Testis (tissue), 2 donors: ENCODE results near the gene MRPS27.

ENCODE experiments used
- POLR2A ChIP-seq: fragments of 450-650 bp; IDR thresholded peaks from one replicate; pipeline ENCODE4 v1.6.1; 2017; ENCODE audit warnings: antibody characterized with exemption, mild to moderate bottlenecking, moderate library complexity
- TF ChIP-seq, protein P1 (sequence below), 3 experiments: fragments of 450-650 bp in 2 of 3; fragments of 200-600 bp in 1 of 3; sonication (generic) in 1 of 3; IDR thresholded peaks; one replicate each; pipeline ENCODE4 v1.5.1; 2016 to 2019; ENCODE audit warnings: antibody characterized with exemption in 3 of 3, mild to moderate bottlenecking in 2 of 3, moderate library complexity in 1 of 3

DNA sequence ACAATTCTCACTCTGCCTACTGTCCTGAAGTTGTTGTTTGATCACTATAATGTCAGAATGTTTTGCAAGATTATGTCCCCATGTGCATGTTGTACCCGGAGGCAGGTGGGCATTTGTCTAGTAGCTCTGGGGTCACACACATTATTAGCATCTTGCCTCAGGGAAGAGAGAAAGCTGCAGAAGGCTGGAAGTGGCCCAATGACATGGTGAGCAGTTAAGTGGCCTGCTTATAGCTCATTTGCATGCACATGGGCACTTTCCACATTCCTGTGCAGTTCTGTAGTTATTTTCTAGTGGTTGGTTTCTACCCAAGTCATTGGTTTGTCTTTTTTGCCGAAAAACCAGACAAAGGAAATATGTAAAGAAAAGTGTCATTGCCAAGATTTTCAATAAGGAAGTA, 131.9 kb downstream of the MRPS27 start:
- TF ChIP-seq, protein P1, sequence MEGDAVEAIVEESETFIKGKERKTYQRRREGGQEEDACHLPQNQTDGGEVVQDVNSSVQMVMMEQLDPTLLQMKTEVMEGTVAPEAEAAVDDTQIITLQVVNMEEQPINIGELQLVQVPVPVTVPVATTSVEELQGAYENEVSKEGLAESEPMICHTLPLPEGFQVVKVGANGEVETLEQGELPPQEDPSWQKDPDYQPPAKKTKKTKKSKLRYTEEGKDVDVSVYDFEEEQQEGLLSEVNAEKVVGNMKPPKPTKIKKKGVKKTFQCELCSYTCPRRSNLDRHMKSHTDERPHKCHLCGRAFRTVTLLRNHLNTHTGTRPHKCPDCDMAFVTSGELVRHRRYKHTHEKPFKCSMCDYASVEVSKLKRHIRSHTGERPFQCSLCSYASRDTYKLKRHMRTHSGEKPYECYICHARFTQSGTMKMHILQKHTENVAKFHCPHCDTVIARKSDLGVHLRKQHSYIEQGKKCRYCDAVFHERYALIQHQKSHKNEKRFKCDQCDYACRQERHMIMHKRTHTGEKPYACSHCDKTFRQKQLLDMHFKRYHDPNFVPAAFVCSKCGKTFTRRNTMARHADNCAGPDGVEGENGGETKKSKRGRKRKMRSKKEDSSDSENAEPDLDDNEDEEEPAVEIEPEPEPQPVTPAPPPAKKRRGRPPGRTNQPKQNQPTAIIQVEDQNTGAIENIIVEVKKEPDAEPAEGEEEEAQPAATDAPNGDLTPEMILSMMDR (IDR thresholded peaks at IDR 0.05) = no peak
- no peak for TF ChIP-seq POLR2A
